Peyer's patch (tissue), 4 donors: Measurements from ENCODE around the gene DGKI. TPM values are rescaled to one million over a fixed set of nuclear protein-coding genes. Genes with fewer than 3 reads are reported as not detected.

Source experiments
- DNase-seq, 3 donors: peaks; one replicate each; pipeline ENCODE4 v3.0.0-alpha.2; 2017 to 2019
- H3K27ac ChIP-seq, 4 donors: fragments of 200-600 bp; sonication (generic); one replicate each; pipeline ENCODE4 v1.5.1; 2016 to 2019
- H3K27me3 ChIP-seq, 2 donors: fragments of 200-600 bp; sonication (generic); one replicate each; pipeline ENCODE4 v1.5.1; 2019
- H3K36me3 ChIP-seq, 3 donors: fragments of 200-600 bp; sonication (generic); one replicate each; pipeline ENCODE4 v1.5.1; 2016 to 2019
- H3K4me1 ChIP-seq, 4 donors: fragments of 200-600 bp; sonication (generic); one replicate each; pipeline ENCODE4 v1.5.1; 2016 to 2019
- H3K4me3 ChIP-seq, 4 donors: fragments of 200-600 bp; sonication (generic); 1 replicate in 3 of 4; 2 replicates in 1 of 4; pipeline ENCODE4 v1.5.1; 2016 to 2019; ENCODE audit warnings: mild to moderate bottlenecking in 1 of 4
- H3K9me3 ChIP-seq, 4 donors: fragments of 200-600 bp; sonication (generic); one replicate each; pipeline ENCODE4 v1.5.1; 2016 to 2019; ENCODE audit warnings: mild to moderate bottlenecking in 1 of 4
- POLR2A ChIP-seq, 2 donors: fragments of 450-650 bp; IDR thresholded peaks; one replicate each; pipeline ENCODE4 v1.5.1; 2017; ENCODE audit warnings: antibody characterized with exemption in 2 of 2, mild to moderate bottlenecking in 2 of 2, moderate library complexity in 2 of 2
- total RNA-seq, 4 donors: library from RNA; depleted of rRNA; stranded (reverse); fragments of >200 nt; gene quantifications; one replicate each; pipeline ENCODE4 v1.1.0, GENCODE V29; 2016
- TF ChIP-seq, protein P1 (sequence below), 6 experiments: fragments of 450-650 bp in 4 of 6; fragments of 200-600 bp in 2 of 6; sonication (generic) in 1 of 6; IDR thresholded peaks; one replicate each; pipeline ENCODE4 v1.5.1; 2017 to 2019; ENCODE audit warnings: antibody characterized with exemption in 6 of 6, mild to moderate bottlenecking in 3 of 6, moderate library complexity in 1 of 6

Gene DGKI
- total RNA-seq, 4 donors from 2014 or later = 0.19 to 0.40 (median 0.35) TPM; not detected in 1

DNA sequence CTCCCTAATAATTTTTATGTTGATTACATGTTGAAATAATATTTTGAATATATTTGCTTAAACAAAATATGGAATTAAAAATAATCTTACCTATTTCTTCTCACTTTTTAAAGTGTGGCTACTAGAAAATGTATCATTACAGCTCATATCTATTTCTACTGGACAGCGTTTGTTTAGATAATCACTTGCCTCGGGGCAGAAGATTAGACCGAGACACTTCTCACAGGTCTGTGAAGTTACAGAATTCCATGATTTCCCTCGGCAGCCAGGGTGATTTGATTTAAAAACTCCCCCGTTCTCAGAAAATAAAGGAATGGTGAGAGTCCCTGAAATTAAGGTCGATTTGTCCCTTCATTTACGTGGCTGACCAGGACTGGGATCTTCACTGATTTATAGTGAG is 162.5 kb downstream of the DGKI start:
- no peak for TF ChIP-seq POLR2A (IDR thresholded peaks at IDR 0.05)
- TF ChIP-seq, protein P1, sequence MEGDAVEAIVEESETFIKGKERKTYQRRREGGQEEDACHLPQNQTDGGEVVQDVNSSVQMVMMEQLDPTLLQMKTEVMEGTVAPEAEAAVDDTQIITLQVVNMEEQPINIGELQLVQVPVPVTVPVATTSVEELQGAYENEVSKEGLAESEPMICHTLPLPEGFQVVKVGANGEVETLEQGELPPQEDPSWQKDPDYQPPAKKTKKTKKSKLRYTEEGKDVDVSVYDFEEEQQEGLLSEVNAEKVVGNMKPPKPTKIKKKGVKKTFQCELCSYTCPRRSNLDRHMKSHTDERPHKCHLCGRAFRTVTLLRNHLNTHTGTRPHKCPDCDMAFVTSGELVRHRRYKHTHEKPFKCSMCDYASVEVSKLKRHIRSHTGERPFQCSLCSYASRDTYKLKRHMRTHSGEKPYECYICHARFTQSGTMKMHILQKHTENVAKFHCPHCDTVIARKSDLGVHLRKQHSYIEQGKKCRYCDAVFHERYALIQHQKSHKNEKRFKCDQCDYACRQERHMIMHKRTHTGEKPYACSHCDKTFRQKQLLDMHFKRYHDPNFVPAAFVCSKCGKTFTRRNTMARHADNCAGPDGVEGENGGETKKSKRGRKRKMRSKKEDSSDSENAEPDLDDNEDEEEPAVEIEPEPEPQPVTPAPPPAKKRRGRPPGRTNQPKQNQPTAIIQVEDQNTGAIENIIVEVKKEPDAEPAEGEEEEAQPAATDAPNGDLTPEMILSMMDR (IDR thresholded peaks at IDR 0.05) = no peak
- no peak for DNase-seq
- Histone ChIP-seq H3K36me3 (no peaks in the 10 kb centered on the region), H3K27me3 (no peaks in the 10 kb centered on the region), H3K4me1 (no peaks in the 10 kb centered on the region), H3K9me3 (no peaks in the 10 kb centered on the region), H3K4me3 (no peak overlapping the region), H3K27ac (no peak overlapping the region)

DNA sequence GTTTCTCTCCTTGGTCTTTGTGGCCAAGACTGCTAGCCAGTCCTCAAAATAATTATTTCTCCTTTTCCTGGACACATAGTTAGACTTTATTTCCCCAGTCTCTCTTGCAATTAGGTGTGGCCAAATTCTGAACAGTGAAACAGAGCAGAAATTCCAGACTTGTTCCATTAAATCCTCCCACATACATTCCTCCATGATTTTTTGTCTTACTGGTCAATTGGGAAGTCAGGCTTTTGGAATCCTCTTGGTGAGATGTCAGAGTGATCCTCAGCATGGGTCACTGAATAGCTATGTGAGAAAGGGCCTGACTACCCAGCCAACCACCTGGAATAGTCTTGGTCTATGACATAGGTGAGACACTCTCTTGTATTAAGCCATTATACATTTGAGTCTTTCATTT is 164.2 kb downstream of the DGKI start:
- Histone ChIP-seq H3K27ac (no peak overlapping the region), H3K9me3 (no peaks in the 10 kb centered on the region), H3K36me3 (no peaks in the 10 kb centered on the region), H3K27me3 (no peaks in the 10 kb centered on the region), H3K4me3 (no peak overlapping the region), H3K4me1 (no peaks in the 10 kb centered on the region)
- no peak for DNase-seq
- no peak for TF ChIP-seq POLR2A (IDR thresholded peaks at IDR 0.05)
- TF ChIP-seq, protein P1 (IDR thresholded peaks at IDR 0.05) = no peak

DNA sequence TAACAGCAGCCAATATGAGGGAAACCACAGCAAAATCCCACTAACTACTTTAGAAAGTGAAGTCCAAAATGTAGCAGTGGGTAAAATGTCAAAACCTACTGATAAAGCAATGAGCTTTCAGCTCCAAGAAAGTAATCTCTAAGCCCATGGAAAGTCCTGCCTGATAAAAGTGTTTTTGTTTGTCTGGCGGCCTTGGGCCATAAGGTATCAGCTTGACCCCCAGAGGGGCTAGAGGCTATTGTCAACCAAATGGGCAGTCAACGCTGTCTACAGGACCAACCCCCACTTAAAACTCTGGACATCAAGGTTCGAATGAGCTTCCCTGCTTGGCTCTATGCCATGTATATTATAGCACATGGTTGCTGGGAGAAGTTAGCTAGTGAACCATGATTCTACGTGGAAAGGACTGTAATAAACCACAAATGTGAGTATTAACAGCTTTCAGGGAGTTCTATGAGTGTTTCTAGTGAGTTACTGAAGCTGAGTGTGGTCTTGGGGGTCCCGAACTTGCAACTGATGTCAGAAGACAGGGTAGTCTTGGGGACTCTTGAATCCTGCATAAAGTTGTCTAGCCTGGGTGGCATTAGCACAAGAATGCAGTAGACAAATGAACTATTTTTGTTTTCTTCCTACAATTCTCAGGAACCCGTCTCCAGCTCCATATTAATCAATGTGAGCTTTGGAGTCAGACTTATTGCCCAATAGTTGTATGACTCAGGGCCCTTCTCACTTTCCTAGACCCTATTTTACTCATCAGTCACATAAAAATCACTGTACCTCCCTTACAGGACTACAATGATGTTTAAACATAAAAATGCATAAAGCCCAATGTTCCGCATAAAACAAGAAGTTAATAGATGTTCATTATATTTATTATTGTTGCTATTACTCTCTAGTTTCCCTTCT is 164.9 kb downstream of the DGKI start:
- Histone ChIP-seq H3K4me3 (no peak overlapping the region), H3K9me3 (no peaks in the 10 kb centered on the region), H3K36me3 (no peaks in the 10 kb centered on the region), H3K27ac (no peak overlapping the region), H3K27me3 (no peaks in the 10 kb centered on the region), H3K4me1 (no peaks in the 10 kb centered on the region)
- TF ChIP-seq, protein P1 (IDR thresholded peaks at IDR 0.05) = no peak
- no peak for TF ChIP-seq POLR2A (IDR thresholded peaks at IDR 0.05)
- no peak for DNase-seq

DNA sequence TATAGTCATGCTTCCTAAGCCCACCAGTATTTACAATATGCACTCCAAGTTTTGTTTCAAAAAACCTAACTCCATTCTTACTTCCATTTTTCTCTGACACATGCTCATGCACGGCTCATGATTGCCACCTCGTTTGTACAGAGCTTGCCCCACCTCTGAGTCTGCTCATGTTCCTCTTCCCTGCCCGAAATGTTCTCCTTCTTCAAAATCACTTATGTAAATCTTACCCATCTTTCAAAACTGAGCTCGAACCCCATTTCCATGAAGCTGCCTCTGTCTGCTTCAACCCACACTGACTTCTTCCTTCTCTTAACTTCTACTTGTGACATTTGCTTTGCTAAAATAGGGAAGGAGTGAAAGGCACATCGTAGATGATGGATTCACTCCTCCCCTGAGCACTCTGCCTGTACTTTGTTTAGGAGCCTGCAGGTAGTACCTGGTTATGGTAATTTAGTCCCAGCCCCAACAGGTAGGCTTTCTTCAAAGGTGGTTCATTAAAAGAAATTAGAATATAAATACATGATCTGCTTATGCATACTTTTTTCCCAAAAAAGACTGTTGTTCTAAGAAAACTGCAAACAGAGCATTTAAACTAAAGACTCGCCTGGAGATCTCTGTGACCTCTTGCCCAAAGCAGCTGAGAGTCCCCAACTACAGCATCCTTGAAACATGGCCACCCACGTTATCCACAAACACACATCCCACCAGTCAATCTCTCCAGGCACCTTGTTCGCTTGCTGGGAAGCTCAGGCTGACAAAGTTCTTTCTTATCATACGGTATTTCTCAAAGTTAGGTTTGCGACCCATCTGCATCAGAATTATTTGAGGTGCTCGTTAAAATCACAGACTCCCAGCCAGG is 172.0 kb downstream of the DGKI start:
- no peak overlapping the region for H3K4me3 ChIP-seq
- TF ChIP-seq, protein P1 (IDR thresholded peaks at IDR 0.05) = no peak
- TF ChIP-seq POLR2A (IDR thresholded peaks at IDR 0.05) = no peak
- no peak overlapping the region for H3K27ac ChIP-seq
- no peak for DNase-seq
- H3K27me3 ChIP-seq = no peaks in the 10 kb centered on the region
- no peaks in the 10 kb centered on the region for H3K4me1 ChIP-seq
- H3K36me3 ChIP-seq = no peaks in the 10 kb centered on the region
- H3K9me3 ChIP-seq = no peaks in the 10 kb centered on the region

DNA sequence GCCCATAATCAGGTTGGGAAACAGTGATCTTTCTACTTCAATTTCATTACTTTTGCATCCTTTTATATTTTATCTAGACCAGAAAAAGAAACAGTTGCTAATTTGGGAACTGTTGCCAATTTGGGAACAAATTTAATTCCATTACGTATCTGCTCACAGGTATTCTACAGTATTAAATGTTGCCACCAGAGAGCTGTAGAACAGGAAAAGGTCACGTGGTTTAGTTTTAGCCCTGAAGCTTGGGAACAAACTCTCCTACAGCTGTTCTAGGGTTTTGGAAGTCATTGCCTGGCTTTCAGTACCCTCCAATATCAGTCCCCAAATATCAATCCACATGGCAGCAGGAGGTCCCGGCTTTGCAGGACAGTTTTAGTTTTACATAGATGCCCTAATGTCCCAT is 172.7 kb downstream of the DGKI start:
- Histone ChIP-seq H3K4me3 (no peak overlapping the region), H3K4me1 (no peaks in the 10 kb centered on the region), H3K27me3 (no peaks in the 10 kb centered on the region), H3K36me3 (no peaks in the 10 kb centered on the region), H3K27ac (no peak overlapping the region), H3K9me3 (no peaks in the 10 kb centered on the region)
- DNase-seq = no peak
- TF ChIP-seq POLR2A (IDR thresholded peaks at IDR 0.05) = no peak
- TF ChIP-seq, protein P1 (IDR thresholded peaks at IDR 0.05) = no peak
